NOMO-1 treated with DMSO at 0.1 percent for 48 hours (cell line): ENCODE results near the gene POLR3H.

ENCODE experiments used
- DNase-seq: peaks from one replicate; lab custom pipeline; 2025; ENCODE audit not compliant: unreplicated experiment; lab: John Stamatoyannopoulos, UW

The POLR3H gene

GRCh38 chr22:41539146-41540005, 4.9 kb downstream of the POLR3H start:
- no peak for DNase-seq

DNA sequence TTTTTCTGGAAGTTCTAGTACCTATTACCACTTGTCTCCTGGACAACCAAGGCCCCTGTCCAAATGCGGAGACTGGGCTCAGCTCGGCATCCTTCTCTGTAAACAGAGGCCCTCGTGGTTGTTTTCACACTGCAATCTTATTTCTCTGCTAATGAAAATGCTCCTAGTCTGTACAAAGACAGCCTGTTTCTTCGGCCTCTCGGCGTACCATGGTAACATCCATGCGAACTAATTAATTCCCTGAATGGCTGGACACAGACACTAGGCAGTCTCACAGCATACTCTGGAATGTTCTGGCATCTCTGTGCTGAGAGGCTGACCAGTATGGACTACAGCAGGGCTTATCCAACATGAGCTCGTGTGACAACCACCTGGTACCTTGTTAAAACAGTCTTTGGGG, 5.7 kb downstream of the POLR3H start:
- no peak for DNase-seq

- no peak for DNase-seq
Measured at GRCh38 chr22:41537203-41537602, 7.1 kb downstream of the POLR3H start.

DNA sequence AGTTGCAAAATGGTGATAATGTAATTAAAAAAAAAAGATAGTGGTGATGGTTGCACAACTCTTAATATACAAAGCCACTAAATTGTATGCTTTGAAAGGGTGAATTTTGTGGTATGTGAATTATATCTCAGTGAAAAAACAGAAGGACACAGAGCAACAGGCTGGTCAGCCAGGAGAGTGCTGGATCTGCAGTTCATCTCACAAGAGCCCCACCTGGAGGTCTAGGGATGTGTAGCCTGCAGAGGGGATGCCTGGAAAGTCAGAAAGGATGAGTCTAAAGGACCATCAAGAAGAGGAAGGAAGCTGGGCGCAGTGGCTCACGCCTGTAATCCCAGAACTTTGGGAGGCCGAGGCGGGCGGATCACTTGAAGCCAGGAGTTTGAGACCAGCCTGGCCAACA, 9.0 kb downstream of the POLR3H start:
- DNase-seq: no peak

DNA sequence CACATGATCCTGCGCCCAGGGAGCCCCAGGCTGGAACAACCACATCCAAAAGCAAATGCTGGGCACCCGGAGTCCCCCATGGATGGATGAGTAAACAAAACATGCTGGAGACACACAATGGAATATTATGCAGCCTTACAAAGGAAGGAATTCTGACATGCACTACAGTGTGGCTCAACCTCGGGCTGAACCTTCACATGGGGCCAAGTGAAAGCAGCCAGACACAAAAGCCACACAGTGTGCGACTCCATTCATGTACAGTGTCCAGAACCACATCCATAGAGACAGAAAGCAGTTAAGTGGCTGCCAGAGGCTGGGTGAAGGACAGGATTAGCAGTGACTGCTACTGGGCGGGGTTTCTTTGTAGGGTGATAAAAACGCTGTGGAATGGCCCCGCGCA, 10.1 kb downstream of the POLR3H start:
- DNase-seq: no peak

DNA sequence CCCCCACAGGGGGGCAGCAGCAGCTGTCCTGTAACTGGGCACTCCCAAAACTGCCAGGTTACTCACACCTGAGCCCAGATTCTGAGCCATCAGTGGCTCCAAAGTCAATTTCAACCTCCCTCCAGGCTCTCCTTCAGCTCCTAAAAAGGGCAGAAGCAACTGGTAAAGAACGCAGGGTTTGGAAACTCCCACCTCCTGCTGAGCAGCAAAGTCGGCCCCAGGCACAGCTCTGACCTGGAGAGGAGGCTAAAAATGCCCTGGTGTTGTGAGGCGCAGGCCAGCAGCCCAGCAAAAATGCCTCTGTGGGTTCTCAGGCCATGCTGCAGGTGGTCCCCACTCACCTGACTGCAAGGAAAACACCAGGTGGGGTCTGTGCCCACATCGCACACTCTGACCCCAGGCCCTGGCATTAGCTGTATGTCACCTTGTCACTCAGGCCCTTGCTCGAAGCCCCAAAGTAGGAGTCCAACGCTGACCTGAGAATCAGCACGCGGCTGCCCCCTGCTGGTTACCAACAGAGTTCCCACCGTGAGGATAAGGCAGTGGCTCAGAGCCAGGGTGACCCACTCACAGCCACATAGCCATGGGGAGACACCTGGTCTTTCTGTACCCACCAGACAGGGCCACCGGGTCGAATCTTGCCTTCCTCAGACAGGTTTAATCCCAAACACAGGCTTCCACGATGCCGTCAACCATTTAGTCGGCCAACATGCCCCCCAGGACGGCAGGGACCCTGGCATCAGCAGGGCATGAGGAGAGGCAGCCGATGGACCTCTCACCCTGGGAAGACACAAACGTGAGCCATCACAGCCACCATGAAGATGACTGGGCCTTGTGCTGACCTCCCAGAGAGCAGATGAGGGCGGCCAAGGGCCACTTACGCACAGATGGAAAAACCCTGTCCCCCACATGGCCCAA, 11.1 kb downstream of the POLR3H start:
- DNase-seq: peak; percentile 68

DNA sequence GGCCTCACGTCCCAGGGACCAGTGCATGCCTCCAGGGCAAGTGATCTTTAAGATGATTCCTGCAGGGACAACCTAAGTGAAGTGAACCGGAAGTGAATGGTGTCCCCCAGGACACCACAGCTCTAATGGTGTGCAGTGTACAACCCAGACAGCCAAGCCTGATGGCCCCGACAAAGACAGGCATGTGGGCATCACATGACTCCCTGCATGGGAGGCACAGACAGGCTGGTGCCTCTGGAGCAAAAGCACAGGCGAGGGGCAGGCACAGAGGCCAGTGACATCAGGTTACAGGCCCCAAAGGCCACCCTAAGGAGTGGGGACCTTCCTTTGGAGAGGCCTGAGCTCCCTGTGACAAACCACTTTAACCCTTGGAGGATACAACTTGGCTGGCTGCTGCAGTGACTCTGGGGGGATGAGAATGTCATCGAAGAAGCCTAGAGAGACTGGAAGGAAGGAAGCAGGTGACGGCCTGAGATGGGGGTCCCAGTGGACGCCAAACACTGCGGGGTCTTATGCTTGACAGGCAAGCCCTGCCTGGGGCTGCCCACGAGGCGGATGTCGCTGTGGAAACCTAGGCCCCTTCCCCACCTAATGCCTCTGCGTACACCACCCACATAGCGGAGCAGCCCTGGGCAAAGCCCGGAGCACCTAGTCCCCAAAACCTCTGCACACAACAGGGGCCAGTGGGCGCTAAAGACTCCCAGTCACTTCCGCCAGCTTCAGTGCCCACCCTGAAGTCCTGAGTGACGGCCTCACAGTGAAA, 12.4 kb downstream of the POLR3H start:
- no peak for DNase-seq

GRCh38 chr22:41530890-41531714, 13.2 kb downstream of the POLR3H start:
- DNase-seq: no peak

- no peak for DNase-seq
Measured at GRCh38 chr22:41528938-41529561, 15.2 kb downstream of the POLR3H start.

- DNase-seq: no peak
Measured at GRCh38 chr22:41528132-41528766, 16.0 kb downstream of the POLR3H start.

- DNase-seq: peak; percentile 17
Measured at GRCh38 chr22:41526830-41527799, 17.2 kb downstream of the POLR3H start.

DNA sequence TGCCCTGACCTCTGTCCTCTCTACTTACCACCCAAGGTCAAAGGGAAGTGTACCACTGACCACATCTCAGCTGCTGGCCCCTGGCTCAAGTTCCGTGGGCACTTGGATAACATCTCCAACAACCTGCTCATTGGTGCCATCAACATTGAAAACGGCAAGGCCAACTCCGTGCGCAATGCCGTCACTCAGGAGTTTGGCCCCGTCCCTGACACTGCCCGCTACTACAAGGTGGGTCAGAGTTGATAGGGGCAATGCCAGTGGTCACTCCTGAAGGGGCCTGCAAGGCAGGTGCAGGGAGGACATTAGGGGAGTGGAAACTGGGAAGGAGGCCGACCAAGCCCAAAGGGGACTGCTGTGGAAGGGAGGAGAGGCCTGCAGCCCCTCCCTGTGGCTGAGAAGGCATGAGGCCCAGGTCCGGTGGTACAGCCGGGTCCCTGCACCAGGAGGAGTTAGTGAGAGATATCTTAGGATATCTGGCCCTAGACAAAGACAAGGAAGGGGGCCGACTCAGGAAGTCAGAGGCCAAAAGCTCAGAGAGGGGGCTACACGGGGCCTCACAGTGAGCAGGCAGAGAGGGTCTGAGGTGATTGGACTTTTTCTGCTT, 17.9 kb downstream of the POLR3H start:
- no peak for DNase-seq

DNA sequence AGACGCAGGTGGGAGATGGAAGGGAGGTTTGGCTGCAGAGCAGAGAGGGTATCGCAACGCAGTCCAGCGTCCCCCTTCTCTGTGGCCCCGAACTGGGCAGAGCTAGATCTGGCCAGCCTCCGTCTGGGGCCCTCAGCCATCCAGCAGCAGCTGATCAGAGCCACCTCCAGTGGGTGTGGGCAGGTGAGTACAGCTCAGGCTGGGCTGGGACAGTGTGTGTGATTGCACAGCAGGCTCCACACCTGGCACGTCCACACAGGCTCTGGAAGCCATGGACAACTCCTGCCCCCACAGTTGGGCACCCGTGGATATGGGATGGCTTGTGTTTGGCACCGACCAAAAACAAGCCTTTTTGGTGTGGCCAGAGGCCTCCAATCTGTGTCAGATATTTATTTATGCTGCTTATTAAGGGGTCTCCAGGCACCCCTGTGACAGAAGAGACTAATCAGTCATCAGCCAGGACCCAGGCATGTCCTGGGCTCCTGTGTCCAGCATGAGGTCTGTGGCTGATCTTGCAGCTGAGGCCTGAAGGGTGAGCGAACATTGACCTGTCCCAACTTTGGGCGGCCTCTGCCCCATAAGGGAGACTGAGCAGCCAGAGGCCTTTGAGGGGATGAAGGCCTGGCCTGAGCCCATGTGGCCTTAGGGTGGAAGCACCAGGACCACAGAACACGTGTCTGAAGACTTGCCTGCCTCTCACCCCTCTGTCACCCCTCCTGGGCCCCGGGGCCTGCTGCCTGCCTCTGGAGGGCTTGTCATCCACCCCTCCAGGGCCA, 18.6 kb downstream of the POLR3H start:
- no peak for DNase-seq

- DNase-seq: no peak
Measured at GRCh38 chr22:41524809-41525449, 19.3 kb downstream of the POLR3H start.

DNA sequence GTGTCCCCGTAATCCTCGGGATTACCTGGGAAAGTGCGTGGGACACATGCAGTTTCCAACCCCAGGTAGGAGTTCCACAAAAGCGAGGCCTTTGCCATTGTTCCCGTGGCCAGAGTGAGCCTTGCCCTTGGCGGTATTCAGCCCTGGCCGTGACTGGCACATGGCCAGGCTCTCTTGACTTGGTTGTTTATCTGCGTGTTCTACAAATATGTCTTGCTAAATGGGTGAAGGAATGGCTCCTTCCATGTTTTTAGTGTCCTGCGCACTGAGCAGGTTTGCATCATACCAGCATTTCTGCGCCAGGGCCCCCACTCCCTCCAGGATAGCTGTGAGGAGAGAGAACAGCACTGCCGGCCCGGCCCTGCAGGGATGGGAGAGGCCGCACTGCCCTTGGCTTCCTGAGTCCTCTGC, 20.0 kb downstream of the POLR3H start:
- DNase-seq: no peak

- no peak for DNase-seq
Measured at GRCh38 chr22:41523464-41524221, 20.6 kb downstream of the POLR3H start.
